Measurements from ENCODE around the gene CMTM1. TPM values are rescaled to one million over a fixed set of nuclear protein-coding genes. Genes with fewer than 3 reads are reported as not detected.
A peak's percentile ranks its signal among the peaks of the same experiment; 100 is the strongest.
"Not testable (repeated sequence)": the region's sequence is repeated elsewhere in the genome, so short reads cannot be mapped to it uniquely, and the experiment has no call there.

CMTM1 gene
- total and polyA plus RNA-seq, 4 donors: 1.7 to 7.3 (median 2.6) TPM; not detected in 1

GRCh38 chr16:66618588-66619375 lies 52.5 kb downstream of the CMTM1 start:
- no peak overlapping the region for H3K4me3 ChIP-seq (ENCODE audit: low read length in 2 of 2)
- peaks cover 0 to 4% of the 10 kb centered on the region in 2 donors for H3K4me1 ChIP-seq (ENCODE audit: control insufficient read depth in 1 of 2, insufficient read depth in 2 of 2, low read length in 2 of 2)
- peak overlapping the region in 1 of 2 donors; percentile 19 for H3K27ac ChIP-seq (ENCODE audit: low read depth in 1 of 2, low read length in 2 of 2)
- WGBS, 2 donors: 11 to 13% methylated on average over 10 of the region's 10 CpGs
- H3K27me3 ChIP-seq (ENCODE audit: control insufficient read depth in 1 of 2, insufficient read depth in 2 of 2, low read length in 1 of 2): no peaks in the 10 kb centered on the region
- no peaks in the 10 kb centered on the region for H3K9me3 ChIP-seq (ENCODE audit: control insufficient read depth, low read length)
- DNase-seq (peak; percentile 76 to 81), ATAC-seq (ENCODE audit: low FRiP score) (peak; percentile 71)
- intact Hi-C loops (cut with DNase I): no loop called here
- H3K36me3 ChIP-seq (ENCODE audit: control insufficient read depth in 1 of 2, insufficient read depth in 2 of 2, low read length in 1 of 2): peaks cover 0 to under 1% of the 10 kb centered on the region in 2 donors

DNA sequence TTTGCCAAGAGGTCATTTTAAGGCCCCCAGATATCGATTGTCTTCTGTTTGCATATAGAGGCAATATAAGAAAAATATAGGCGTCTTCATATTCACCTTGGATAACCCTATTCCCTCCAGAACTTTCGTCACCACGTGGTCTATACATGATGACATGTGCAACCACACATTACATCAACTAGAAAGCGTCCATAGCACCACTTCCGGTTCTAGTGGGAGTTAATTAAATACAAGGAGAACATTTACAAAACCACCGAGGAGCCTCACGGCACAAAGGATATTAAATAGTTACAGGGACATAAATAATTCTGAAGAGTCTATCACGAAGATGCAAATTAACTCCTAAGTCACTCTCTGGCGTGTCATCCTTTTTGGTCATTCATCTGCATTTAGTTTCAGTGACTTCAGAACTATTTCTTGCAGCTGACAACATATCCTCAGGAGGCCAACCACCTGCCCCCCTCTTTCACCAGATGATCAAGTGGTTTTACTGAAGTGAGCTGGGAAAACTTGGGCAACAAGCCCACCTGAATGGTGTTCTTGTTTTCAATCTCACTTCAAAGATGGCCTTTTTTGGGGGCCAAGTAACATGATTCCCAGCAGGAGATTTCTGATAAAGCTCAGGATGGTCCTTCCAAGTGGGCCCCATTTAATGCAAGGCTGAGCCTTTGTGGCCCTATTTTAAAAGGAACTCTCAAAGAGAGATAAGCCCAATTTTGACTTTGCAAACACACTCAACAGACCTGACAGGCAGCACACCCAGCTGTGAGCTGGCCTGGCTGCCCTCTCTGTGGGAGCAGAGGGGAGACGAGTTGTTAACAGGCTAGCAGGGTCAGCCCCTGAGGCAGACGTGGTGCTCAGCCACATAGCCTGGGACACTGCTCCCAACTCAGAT lies 53.5 kb downstream of the CMTM1 start:
- H3K27ac ChIP-seq (ENCODE audit: low read depth in 1 of 2, low read length in 2 of 2): no peak overlapping the region
- ATAC-seq (ENCODE audit: low FRiP score): no peak
- 76 to 82% methylated on average over 12 of the region's 12 CpGs for WGBS, 2 donors
- no peaks in the 10 kb centered on the region for H3K9me3 ChIP-seq (ENCODE audit: control insufficient read depth, low read length)
- no peak overlapping the region for H3K4me3 ChIP-seq (ENCODE audit: low read length in 2 of 2)
- intact Hi-C loops (cut with DNase I): no loop called here
- peaks cover 0 to 4% of the 10 kb centered on the region in 2 donors for H3K4me1 ChIP-seq (ENCODE audit: control insufficient read depth in 1 of 2, insufficient read depth in 2 of 2, low read length in 2 of 2)
- no peaks in the 10 kb centered on the region for H3K27me3 ChIP-seq (ENCODE audit: control insufficient read depth in 1 of 2, insufficient read depth in 2 of 2, low read length in 1 of 2)
- DNase-seq: no peak
- H3K36me3 ChIP-seq (ENCODE audit: control insufficient read depth in 1 of 2, insufficient read depth in 2 of 2, low read length in 1 of 2): peaks cover 0 to 2% of the 10 kb centered on the region in 2 donors

- intact Hi-C loops (cut with DNase I): no loop called here
- ATAC-seq (ENCODE audit: low FRiP score) (no peak), DNase-seq (no peak)
Measured at GRCh38 chr16:66620429-66620795, 54.2 kb downstream of the CMTM1 start.

GRCh38 chr16:66621973-66622372 lies 55.7 kb downstream of the CMTM1 start:
- Histone ChIP-seq H3K4me1 (ENCODE audit: control insufficient read depth in 1 of 2, insufficient read depth in 2 of 2, low read length in 2 of 2) (peaks cover 0 to 4% of the 10 kb centered on the region in 2 donors), H3K27me3 (ENCODE audit: control insufficient read depth in 1 of 2, insufficient read depth in 2 of 2, low read length in 1 of 2) (no peaks in the 10 kb centered on the region), H3K9me3 (ENCODE audit: control insufficient read depth, low read length) (no peaks in the 10 kb centered on the region), H3K36me3 (ENCODE audit: control insufficient read depth in 1 of 2, insufficient read depth in 2 of 2, low read length in 1 of 2) (peaks cover 0 to 2% of the 10 kb centered on the region in 2 donors), H3K4me3 (ENCODE audit: low read length in 2 of 2) (no peak overlapping the region), H3K27ac (ENCODE audit: low read depth in 1 of 2, low read length in 2 of 2) (no peak overlapping the region)
- intact Hi-C loops (cut with DNase I): no loop called here
- WGBS, 2 donors: 93 to 94% methylated on average over 14 of the region's 14 CpGs
- ATAC-seq (ENCODE audit: low FRiP score): no peak
- no peak for DNase-seq

More at GRCh38 chr16:66620429-66620795, 54.2 kb downstream of the CMTM1 start:
- Histone ChIP-seq H3K27me3 (ENCODE audit: control insufficient read depth in 1 of 2, insufficient read depth in 2 of 2, low read length in 1 of 2) (no peaks in the 10 kb centered on the region), H3K4me3 (ENCODE audit: low read length in 2 of 2) (no peak overlapping the region), H3K36me3 (ENCODE audit: control insufficient read depth in 1 of 2, insufficient read depth in 2 of 2, low read length in 1 of 2) (peaks cover 0 to 2% of the 10 kb centered on the region in 2 donors), H3K27ac (ENCODE audit: low read depth in 1 of 2, low read length in 2 of 2) (no peak overlapping the region), H3K9me3 (ENCODE audit: control insufficient read depth, low read length) (no peaks in the 10 kb centered on the region), H3K4me1 (ENCODE audit: control insufficient read depth in 1 of 2, insufficient read depth in 2 of 2, low read length in 2 of 2) (peaks cover 0 to 4% of the 10 kb centered on the region in 2 donors)
- WGBS, 2 donors: 84 to 88% methylated on average over 8 of the region's 8 CpGs

DNA sequence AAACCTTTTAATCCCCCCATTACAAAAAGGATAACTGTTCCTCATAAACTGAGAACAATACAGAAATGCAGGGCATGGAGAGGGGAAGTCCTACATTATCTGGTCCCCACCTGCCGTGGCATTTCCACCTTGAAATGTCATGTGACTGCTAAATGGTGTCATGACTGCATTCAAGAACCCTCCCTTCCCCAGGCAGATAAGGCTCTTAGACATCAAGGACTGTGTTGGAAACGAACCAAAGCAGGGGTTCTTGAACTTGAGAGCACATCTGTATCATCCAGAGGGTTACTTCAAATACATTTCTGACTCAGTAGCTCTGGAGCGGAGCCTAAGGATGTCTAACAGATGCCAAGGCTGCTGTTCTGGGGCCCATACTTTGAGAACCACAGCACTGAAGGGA lies 56.6 kb downstream of the CMTM1 start:
- Histone ChIP-seq H3K27ac (ENCODE audit: low read depth in 1 of 2, low read length in 2 of 2) (no peak overlapping the region), H3K4me3 (ENCODE audit: low read length in 2 of 2) (no peak overlapping the region), H3K36me3 (ENCODE audit: control insufficient read depth in 1 of 2, insufficient read depth in 2 of 2, low read length in 1 of 2) (peaks cover 0 to 2% of the 10 kb centered on the region in 2 donors), H3K4me1 (ENCODE audit: control insufficient read depth in 1 of 2, insufficient read depth in 2 of 2, low read length in 2 of 2) (peaks cover 0 to 4% of the 10 kb centered on the region in 2 donors), H3K27me3 (ENCODE audit: control insufficient read depth in 1 of 2, insufficient read depth in 2 of 2, low read length in 1 of 2) (no peaks in the 10 kb centered on the region), H3K9me3 (ENCODE audit: control insufficient read depth, low read length) (no peaks in the 10 kb centered on the region)
- DNase-seq: no peak
- WGBS, 2 donors: 86 to 91% methylated on average over 3 of the region's 3 CpGs
- intact Hi-C loops (cut with DNase I): no loop called here
- ATAC-seq (ENCODE audit: low FRiP score): no peak

GRCh38 chr16:66623755-66624154 lies 57.5 kb downstream of the CMTM1 start:
- peaks cover 0 to 4% of the 10 kb centered on the region in 2 donors for H3K4me1 ChIP-seq (ENCODE audit: control insufficient read depth in 1 of 2, insufficient read depth in 2 of 2, low read length in 2 of 2)
- H3K27me3 ChIP-seq (ENCODE audit: control insufficient read depth in 1 of 2, insufficient read depth in 2 of 2, low read length in 1 of 2): no peaks in the 10 kb centered on the region
- 86 to 88% methylated on average over 3 of the region's 3 CpGs for WGBS, 2 donors
- intact Hi-C loops (cut with DNase I): no loop called here
- H3K4me3 ChIP-seq (ENCODE audit: low read length in 2 of 2): no peak overlapping the region
- peaks cover 0 to 2% of the 10 kb centered on the region in 2 donors for H3K36me3 ChIP-seq (ENCODE audit: control insufficient read depth in 1 of 2, insufficient read depth in 2 of 2, low read length in 1 of 2)
- H3K27ac ChIP-seq (ENCODE audit: low read depth in 1 of 2, low read length in 2 of 2): no peak overlapping the region
- ATAC-seq (ENCODE audit: low FRiP score): no peak
- DNase-seq: no peak
- no peaks in the 10 kb centered on the region for H3K9me3 ChIP-seq (ENCODE audit: control insufficient read depth, low read length)

DNA sequence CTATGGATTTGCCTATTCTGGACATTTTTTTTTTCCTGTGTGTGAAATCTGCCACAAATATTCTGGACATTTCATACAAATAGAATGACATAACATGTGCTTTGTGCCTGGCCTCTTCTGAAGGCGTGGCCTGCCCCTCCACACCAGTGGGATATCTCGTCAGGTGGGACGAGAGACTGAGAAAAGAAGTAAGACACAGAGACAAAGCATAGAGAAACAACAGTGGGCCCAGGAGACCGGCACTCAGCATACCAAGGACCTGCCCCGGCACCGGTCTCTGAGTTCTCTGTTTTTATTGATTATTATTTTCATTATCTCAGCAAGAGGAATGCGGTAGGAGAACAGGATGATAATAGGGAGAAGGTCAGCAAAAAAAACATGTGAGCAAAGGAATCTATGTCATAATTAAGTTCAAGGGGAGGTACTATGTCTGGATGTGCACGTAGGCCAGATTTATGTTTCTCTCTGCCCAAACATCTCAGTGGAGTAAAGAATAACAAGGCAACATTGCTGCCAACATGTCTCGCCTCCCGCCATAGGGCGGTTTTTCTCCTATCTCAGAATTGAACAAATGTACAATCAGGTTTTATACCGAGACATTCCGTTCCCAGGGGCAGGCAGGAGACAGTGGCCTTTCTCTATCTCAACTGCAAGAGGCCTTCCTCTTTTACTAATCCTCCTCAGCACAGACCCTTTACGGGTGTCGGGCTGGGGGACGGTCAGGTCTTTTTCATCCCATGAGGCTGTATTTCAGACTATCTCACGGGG lies 61.6 kb downstream of the CMTM1 start:
- H3K36me3 ChIP-seq (ENCODE audit: control insufficient read depth in 1 of 2, insufficient read depth in 2 of 2, low read length in 1 of 2); DNase-seq; H3K4me1 ChIP-seq (ENCODE audit: control insufficient read depth in 1 of 2, insufficient read depth in 2 of 2, low read length in 2 of 2); intact Hi-C loops (cut with DNase I); H3K4me3 ChIP-seq (ENCODE audit: low read length in 2 of 2); H3K27me3 ChIP-seq (ENCODE audit: control insufficient read depth in 1 of 2, insufficient read depth in 2 of 2, low read length in 1 of 2); H3K9me3 ChIP-seq (ENCODE audit: control insufficient read depth, low read length); H3K27ac ChIP-seq (ENCODE audit: low read depth in 1 of 2, low read length in 2 of 2); ATAC-seq (ENCODE audit: low FRiP score): not testable (repeated sequence)
- 88 to 90% methylated on average over 17 of the region's 17 CpGs for WGBS, 2 donors
